GM21526 (cell line): Measurements from ENCODE around the gene RUBCN.
A peak's percentile ranks its signal among the peaks of the same experiment; 100 is the strongest.
"Not testable (repeated sequence)": the region's sequence is repeated elsewhere in the genome, so short reads cannot be mapped to it uniquely, and the experiment has no call there.

Source experiments
- ATAC-seq: cut with Tn5 transposase; IDR thresholded peaks from one replicate; pipeline ENCODE4 v1.9.1; 2021; ENCODE audit warnings: moderate library complexity; ENCODE audit not compliant: unreplicated experiment, low FRiP score

Gene RUBCN

GRCh38 chr3:197690754-197691153 lies 46.0 kb downstream of the RUBCN start:
- ATAC-seq = no peak

- ATAC-seq = no peak
Measured at GRCh38 chr3:197687570-197687969, 49.1 kb downstream of the RUBCN start.

GRCh38 chr3:197686899-197687298 lies 49.8 kb downstream of the RUBCN start:
- no peak for ATAC-seq

- ATAC-seq = no peak
Measured at GRCh38 chr3:197685546-197685945, 51.2 kb downstream of the RUBCN start.

- ATAC-seq = no peak
Measured at GRCh38 chr3:197683191-197683590, 53.5 kb downstream of the RUBCN start.

GRCh38 chr3:197682713-197683112 lies 54.0 kb downstream of the RUBCN start:
- no peak for ATAC-seq

GRCh38 chr3:197680955-197681521 lies 55.7 kb downstream of the RUBCN start:
- no peak for ATAC-seq

- ATAC-seq = no peak
Measured at GRCh38 chr3:197675951-197676350, 60.8 kb downstream of the RUBCN start.

- ATAC-seq = no peak
Measured at GRCh38 chr3:197675563-197675860, 61.2 kb downstream of the RUBCN start.

GRCh38 chr3:197674741-197675562 lies 61.8 kb downstream of the RUBCN start:
- ATAC-seq = no peak

GRCh38 chr3:197673170-197673569 lies 63.5 kb downstream of the RUBCN start:
- ATAC-seq = no peak

- no peak for ATAC-seq
Measured at GRCh38 chr3:197670361-197670760, 66.3 kb downstream of the RUBCN start.

- ATAC-seq = no peak
Measured at GRCh38 chr3:197667968-197668367, 68.7 kb downstream of the RUBCN start.

GRCh38 chr3:197667293-197667692 lies 69.4 kb downstream of the RUBCN start:
- not testable (repeated sequence) for ATAC-seq

- ATAC-seq = not testable (repeated sequence)
Measured at GRCh38 chr3:197666221-197666842, 70.4 kb downstream of the RUBCN start.

GRCh38 chr3:197665549-197665948 lies 71.2 kb downstream of the RUBCN start:
- ATAC-seq = not testable (repeated sequence)

GRCh38 chr3:197665142-197665491 lies 71.6 kb downstream of the RUBCN start:
- peak; percentile 81 for ATAC-seq

GRCh38 chr3:197664414-197665141 lies 72.1 kb downstream of the RUBCN start:
- ATAC-seq = peak; percentile 36

- not testable (repeated sequence) for ATAC-seq
Measured at GRCh38 chr3:197663367-197664140, 73.2 kb downstream of the RUBCN start.

GRCh38 chr3:197662352-197662751 lies 74.4 kb downstream of the RUBCN start:
- not testable (repeated sequence) for ATAC-seq
